HAP-1 (cell line): ENCODE data around the gene CPEB4.

ENCODE experiments used
- DNase-seq, 2 experiments: peaks; one replicate each; pipeline ENCODE4 v3.0.0-alpha.2; 2016 to 2020; ENCODE audit warnings: low spot score in 2 of 2
- H3K27me3 ChIP-seq: fragments of 250-450 bp; sonication (Bioruptor Pico); 2 replicates; pipeline ENCODE4 v1.5.1; 2020; ENCODE audit warnings: low read depth, mild to moderate bottlenecking, moderate library complexity
- H3K36me3 ChIP-seq: fragments of 250-450 bp; sonication (Bioruptor Pico); replicated peaks from 2 replicates; pipeline ENCODE4 v1.5.1; 2020; ENCODE audit warnings: mild to moderate bottlenecking
- H3K4me1 ChIP-seq: fragments of 250-450 bp; sonication (Bioruptor Pico); 2 replicates; pipeline ENCODE4 v1.5.1; 2020; ENCODE audit warnings: mild to moderate bottlenecking
- H3K4me3 ChIP-seq: fragments of 250-450 bp; sonication (Bioruptor Pico); 2 replicates; pipeline ENCODE4 v1.5.1; 2020; ENCODE audit warnings: mild to moderate bottlenecking, moderate library complexity
- H3K9me3 ChIP-seq: fragments of 250-450 bp; sonication (Bioruptor Pico); 2 replicates; pipeline ENCODE4 v1.5.1; 2020; ENCODE audit warnings: mild to moderate bottlenecking, moderate library complexity
- in situ Hi-C: fragments of 300-500 bp; cut with MboI; formaldehyde crosslinking; loops from 3 replicates; pipeline ENCODE4 v1.14.3; 2020; ENCODE audit warnings: low sequenced_read_pairs, inconsistent platforms, mixed read lengths

The CPEB4 gene

GRCh38 chr5:173866858-173867679 lies 21.1 kb upstream of the CPEB4 start:
- H3K36me3 ChIP-seq, result no peaks in the 10 kb centered on the region
- DNase-seq, result no peak
- no peaks in the 10 kb centered on the region for H3K4me1 ChIP-seq
- in situ Hi-C loops, result no loop called here
- no peaks in the 10 kb centered on the region for H3K27me3 ChIP-seq
- H3K9me3 ChIP-seq, result no peaks in the 10 kb centered on the region
- no peak overlapping the region for H3K4me3 ChIP-seq

- no peaks in the 10 kb centered on the region for H3K27me3 ChIP-seq
- no peaks in the 10 kb centered on the region for H3K4me1 ChIP-seq
- in situ Hi-C loops, result no loop called here
- no peak overlapping the region for H3K4me3 ChIP-seq
- no peaks in the 10 kb centered on the region for H3K36me3 ChIP-seq
- no peaks in the 10 kb centered on the region for H3K9me3 ChIP-seq
- DNase-seq, result no peak
Measured at GRCh38 chr5:173868096-173868880, 19.9 kb upstream of the CPEB4 start.

DNA sequence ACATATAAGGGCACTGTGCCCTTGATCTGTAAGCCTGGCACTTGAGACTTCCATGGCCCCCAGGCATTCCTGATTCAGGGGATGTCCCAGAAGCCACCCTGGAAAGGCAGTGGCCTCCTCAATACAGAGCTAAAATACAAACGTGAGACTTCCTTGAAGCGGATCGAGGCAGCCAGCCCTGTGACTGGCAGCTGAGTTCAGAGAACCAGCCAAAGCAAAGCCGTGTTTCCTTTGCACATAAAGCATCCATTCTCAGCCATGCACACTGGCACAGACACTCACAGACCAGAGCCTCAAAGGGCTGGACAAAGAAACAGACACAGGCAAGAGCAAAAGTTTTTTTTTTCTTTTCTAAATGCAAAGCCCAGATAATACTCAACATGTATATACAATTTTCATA lies 18.8 kb upstream of the CPEB4 start:
- Histone ChIP-seq H3K9me3 (no peaks in the 10 kb centered on the region), H3K27me3 (no peaks in the 10 kb centered on the region), H3K4me1 (no peaks in the 10 kb centered on the region), H3K4me3 (no peak overlapping the region), H3K36me3 (no peaks in the 10 kb centered on the region)
- in situ Hi-C loops, result no loop called here
- no peak for DNase-seq

DNA sequence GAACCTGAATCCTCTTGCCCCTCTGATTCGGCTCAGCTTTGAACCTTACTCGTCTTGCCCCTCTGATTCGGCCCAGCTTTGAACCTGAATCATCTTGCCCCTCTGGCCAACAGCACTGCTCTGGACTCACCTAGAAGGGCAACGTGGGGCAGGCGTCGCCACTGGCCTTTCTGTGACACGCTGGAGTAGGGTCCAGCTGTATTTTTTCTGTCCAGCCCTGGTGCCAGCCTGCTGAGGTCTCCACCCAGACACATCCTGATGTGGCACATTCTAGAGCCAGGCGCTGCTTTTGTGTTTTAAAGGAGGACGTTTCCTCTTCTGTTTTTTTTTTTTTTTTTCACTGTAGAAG lies 15.2 kb upstream of the CPEB4 start:
- Histone ChIP-seq H3K4me1 (no peaks in the 10 kb centered on the region), H3K9me3 (no peaks in the 10 kb centered on the region), H3K36me3 (no peaks in the 10 kb centered on the region), H3K4me3 (no peak overlapping the region), H3K27me3 (no peaks in the 10 kb centered on the region)
- in situ Hi-C loops, result no loop called here
- no peak for DNase-seq

- Histone ChIP-seq H3K4me1 (no peaks in the 10 kb centered on the region), H3K4me3 (no peak overlapping the region), H3K36me3 (no peaks in the 10 kb centered on the region), H3K9me3 (no peaks in the 10 kb centered on the region), H3K27me3 (no peaks in the 10 kb centered on the region)
- in situ Hi-C loops, result no loop called here
- no peak for DNase-seq
Measured at GRCh38 chr5:173873306-173873922, 14.7 kb upstream of the CPEB4 start.

DNA sequence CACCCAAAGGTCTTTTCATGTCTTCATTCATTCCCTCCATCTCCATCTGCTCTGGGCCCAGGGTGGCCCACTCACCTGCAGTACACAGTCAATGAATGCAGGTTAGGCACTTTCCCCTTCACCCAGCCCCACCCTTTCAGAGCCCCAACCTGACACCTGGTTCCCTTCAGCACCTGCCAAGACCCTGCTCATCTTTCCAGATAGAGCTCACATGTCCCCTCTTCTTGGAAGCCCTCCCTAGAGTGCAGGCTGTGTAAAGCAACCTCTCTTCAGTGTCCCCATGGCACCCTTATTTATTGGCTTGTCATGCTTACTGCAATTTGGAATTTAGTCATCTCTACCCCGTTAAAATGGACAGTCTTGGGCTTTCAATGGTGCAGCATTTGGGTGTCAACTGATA lies 13.0 kb upstream of the CPEB4 start:
- DNase-seq, result no peak
- Histone ChIP-seq H3K4me1 (no peaks in the 10 kb centered on the region), H3K27me3 (no peaks in the 10 kb centered on the region), H3K9me3 (no peaks in the 10 kb centered on the region), H3K36me3 (no peaks in the 10 kb centered on the region), H3K4me3 (no peak overlapping the region)
- in situ Hi-C loops, result no loop called here

DNA sequence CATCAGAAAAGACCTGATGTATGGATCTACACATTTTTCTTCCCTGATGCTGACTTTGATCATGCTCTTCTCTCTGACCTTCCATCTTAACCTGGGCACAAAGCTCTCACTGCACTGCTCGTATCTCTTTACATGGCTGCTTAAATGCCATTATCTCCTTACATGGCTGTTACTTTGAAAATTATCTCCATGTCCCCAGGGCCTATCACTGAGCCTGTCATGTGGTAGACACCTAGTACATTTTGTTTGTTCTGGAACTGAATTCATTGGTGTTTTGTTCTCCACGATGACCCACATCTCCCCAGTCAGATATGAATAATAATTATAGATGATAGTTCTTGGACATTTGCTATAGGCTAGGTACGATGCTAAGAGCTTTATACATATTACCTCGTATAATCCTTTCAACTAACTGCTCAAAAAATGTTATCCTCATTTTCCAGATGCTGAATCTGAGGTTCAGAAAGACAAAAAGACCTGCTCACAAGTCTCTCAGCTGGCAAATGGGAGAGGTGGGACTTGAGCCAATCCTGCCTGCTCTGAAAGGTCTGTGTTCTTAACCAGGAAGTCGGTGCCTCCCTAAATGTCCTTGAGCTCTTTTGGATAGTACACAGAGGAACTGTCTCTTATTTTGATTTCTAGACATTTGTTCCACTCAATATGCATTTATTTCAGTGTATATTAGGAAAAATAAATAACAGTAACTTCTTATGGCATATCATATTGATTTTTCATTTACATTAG lies 9.8 kb upstream of the CPEB4 start:
- no peak for DNase-seq

DNA sequence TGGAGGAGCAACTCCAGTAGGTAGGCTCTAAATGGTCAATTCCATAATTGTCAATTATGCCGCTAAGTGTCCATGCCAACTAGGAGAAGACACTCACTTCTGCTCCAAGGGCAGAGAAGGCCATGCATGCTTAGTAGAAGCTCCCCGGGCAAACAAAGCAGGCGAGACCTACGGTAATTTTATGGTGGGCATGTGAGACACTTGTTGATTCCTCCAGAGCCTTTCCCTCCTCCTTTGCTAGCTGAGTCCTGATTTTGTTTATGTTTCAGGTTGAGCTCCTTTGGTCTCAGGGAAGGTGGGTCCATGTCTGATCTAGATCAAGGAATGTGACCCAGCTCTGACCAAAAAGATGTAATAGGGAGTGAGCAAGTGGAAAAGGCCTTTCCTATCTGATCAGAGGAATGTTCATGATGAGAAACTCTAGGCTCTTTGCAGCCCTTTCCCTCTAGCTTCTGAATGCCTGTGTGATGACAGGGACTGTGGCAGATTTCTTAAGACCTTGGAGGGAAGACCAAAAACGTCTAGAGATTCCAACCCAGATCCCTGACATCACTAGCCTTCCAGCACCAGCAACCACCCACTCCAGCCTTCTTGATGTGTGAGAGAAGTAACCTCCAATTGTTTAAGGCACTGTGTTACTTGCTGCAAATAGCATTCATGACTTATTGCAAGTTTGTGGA lies 7.7 kb upstream of the CPEB4 start:
- Histone ChIP-seq H3K27me3 (no peaks in the 10 kb centered on the region), H3K9me3 (no peaks in the 10 kb centered on the region), H3K36me3 (no peaks in the 10 kb centered on the region), H3K4me1 (no peaks in the 10 kb centered on the region), H3K4me3 (no peak overlapping the region)
- in situ Hi-C loops, result no loop called here
- DNase-seq, result no peak

More for the DNA sequence above, 9.8 kb upstream of the CPEB4 start:
- Histone ChIP-seq H3K9me3 (no peaks in the 10 kb centered on the region), H3K36me3 (no peaks in the 10 kb centered on the region), H3K4me3 (no peak overlapping the region), H3K27me3 (no peaks in the 10 kb centered on the region), H3K4me1 (no peaks in the 10 kb centered on the region)
- in situ Hi-C loops, result no loop called here

DNA sequence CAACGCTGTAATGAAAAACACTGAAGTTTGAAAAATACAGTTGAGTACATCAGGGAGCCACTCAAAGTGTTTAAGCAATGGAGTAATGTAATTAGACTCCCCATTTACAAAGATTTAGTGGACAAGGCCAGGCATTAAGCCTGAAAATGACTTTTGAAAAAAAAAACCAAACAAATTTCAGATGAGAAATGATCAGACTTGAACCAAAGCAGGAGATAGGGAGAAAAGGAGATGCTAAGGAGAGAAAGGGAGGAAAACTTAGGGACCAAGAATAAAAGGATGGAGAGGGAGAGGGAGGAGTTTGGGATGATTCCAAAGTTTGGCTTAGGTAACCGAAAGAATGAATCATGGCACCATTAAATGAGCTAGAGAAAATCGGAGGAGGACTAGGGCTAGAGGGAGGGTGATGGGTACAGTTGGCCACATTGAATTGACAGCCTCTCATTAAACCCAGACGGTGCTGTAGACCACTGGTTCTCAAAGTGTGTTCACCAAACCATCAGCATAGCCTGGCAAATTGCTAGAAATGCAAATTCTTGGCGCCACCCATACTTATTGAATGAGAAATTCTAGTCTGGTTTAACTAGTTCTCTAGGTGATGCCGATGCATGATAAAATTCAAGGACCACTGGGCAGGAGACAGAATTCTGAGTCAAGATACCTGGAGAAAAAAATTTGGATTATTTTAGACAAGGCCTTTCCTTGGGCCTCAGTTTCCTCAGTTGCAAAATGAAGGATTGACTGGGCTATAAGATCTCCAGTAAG lies 6.2 kb upstream of the CPEB4 start:
- Histone ChIP-seq H3K4me3 (no peak overlapping the region), H3K36me3 (no peaks in the 10 kb centered on the region), H3K27me3 (no peaks in the 10 kb centered on the region), H3K9me3 (no peaks in the 10 kb centered on the region), H3K4me1 (no peaks in the 10 kb centered on the region)
- no peak for DNase-seq
- in situ Hi-C loops, result no loop called here

GRCh38 chr5:173882632-173883031 lies 5.5 kb upstream of the CPEB4 start:
- DNase-seq, result no peak
- no peaks in the 10 kb centered on the region for H3K9me3 ChIP-seq
- no peaks in the 10 kb centered on the region for H3K27me3 ChIP-seq
- H3K4me1 ChIP-seq, result no peaks in the 10 kb centered on the region
- no peaks in the 10 kb centered on the region for H3K36me3 ChIP-seq
- H3K4me3 ChIP-seq, result no peak overlapping the region
- in situ Hi-C loops, result no loop called here

- Histone ChIP-seq H3K36me3 (no peaks in the 10 kb centered on the region), H3K4me1 (no peaks in the 10 kb centered on the region), H3K27me3 (no peaks in the 10 kb centered on the region), H3K9me3 (no peaks in the 10 kb centered on the region), H3K4me3 (no peak overlapping the region)
- DNase-seq, result no peak
- in situ Hi-C loops, result no loop called here
Measured at GRCh38 chr5:173883347-173883924, 4.7 kb upstream of the CPEB4 start.

- Histone ChIP-seq H3K4me1 (no peaks in the 10 kb centered on the region; the same call in 1 of the 2 replicates), H3K4me3 (no peak overlapping the region), H3K27me3 (no peaks in the 10 kb centered on the region), H3K36me3 (no peaks in the 10 kb centered on the region), H3K9me3 (no peaks in the 10 kb centered on the region)
- in situ Hi-C loops, result no loop called here
- DNase-seq, result no peak
Measured at GRCh38 chr5:173884402-173885053, 3.6 kb upstream of the CPEB4 start.
